GM23248 (cell line): ENCODE measurements around the gene PSG3.
"Not testable (repeated sequence)": the region's sequence is repeated elsewhere in the genome, so short reads cannot be mapped to it uniquely, and the experiment has no call there.

Experiments used
- EZH2 ChIP-seq: fragments of 200-600 bp; sonication (generic); IDR thresholded peaks from 2 replicates; pipeline ENCODE4 v1.6.1; 2018; ENCODE audit warnings: antibody characterized with exemption, mild to moderate bottlenecking; ENCODE audit not compliant: insufficient read depth, poor library complexity, severe bottlenecking
- EZH2phosphoT487 ChIP-seq: fragments of 200-600 bp; sonication (generic); IDR thresholded peaks from 2 replicates; pipeline ENCODE4 v1.6.1; 2018; ENCODE audit warnings: antibody characterized with exemption, moderate library complexity, mild to moderate bottlenecking, low read depth; ENCODE audit not compliant: insufficient read depth

DNA sequence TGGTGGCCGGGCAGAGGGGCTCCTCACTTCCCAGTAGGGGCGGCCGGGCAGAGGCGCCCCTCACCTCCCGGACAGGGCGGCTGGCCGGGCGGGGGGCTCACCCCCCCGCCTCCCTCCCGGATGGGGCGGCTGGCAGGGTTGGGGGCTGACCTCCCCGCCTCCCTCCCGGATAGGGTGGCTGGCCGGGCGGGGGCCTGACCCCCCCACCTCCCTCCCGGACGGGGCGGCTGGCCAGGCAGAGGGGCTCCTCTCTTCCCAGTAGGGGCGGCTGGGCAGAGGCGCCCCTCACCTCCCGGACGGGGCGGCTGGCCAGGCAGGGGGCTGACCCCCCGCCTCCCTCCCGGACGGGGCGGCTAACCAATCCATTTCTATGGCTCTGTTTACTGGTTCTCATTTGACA is 64.0 kb downstream of the PSG3 start:
- TF ChIP-seq EZH2, EZH2phosphoT487: not testable (repeated sequence)
